ENCODE results near the gene AK1. TPM values are rescaled to one million over a fixed set of nuclear protein-coding genes. Genes with fewer than 3 reads are reported as not detected.

Gene AK1
- total RNA-seq, 2 experiments from 2014 or later: 19.5 to 21.6 TPM

DNA sequence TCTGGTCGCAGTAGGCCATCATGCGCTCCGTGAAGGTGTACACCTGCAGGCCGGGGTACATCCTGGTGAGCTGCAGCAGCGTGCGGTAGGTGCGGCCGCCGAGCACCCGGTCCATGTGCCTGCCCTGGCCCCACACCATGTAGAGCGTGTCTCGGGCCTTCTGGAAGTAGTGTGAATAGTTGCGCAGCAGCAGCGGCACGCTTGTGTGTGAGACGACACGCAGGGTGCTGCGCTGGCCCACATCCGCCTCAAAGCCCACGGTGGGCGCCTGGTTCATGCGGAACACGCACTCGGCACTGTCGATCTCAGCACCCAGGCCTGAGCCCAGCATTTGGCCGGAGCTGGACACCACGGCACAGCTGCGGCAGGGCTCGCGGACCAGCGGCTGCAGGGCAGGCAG is 34.8 kb upstream of the AK1 start:
- ChIA-PET CTCF (ENCODE audit: unreplicated experiment) (interaction anchor here (0.8 kb wide), 1 partner anchor 42 kb away, joined by 3 read pairs; no protein-coding TSS in a partner anchor), POLR2A (no interaction called here)
- TF ChIP-seq, protein P1, sequence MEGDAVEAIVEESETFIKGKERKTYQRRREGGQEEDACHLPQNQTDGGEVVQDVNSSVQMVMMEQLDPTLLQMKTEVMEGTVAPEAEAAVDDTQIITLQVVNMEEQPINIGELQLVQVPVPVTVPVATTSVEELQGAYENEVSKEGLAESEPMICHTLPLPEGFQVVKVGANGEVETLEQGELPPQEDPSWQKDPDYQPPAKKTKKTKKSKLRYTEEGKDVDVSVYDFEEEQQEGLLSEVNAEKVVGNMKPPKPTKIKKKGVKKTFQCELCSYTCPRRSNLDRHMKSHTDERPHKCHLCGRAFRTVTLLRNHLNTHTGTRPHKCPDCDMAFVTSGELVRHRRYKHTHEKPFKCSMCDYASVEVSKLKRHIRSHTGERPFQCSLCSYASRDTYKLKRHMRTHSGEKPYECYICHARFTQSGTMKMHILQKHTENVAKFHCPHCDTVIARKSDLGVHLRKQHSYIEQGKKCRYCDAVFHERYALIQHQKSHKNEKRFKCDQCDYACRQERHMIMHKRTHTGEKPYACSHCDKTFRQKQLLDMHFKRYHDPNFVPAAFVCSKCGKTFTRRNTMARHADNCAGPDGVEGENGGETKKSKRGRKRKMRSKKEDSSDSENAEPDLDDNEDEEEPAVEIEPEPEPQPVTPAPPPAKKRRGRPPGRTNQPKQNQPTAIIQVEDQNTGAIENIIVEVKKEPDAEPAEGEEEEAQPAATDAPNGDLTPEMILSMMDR (conservative IDR thresholded peaks at IDR 0.05; ENCODE audit: low read length): no peak
- no peak for TF ChIP-seq EZH2phosphoT487 (IDR thresholded peaks at IDR 0.05; ENCODE audit: borderline replicate concordance, low read depth, low read length)
- Histone ChIP-seq H4K20me1 (ENCODE audit: insufficient read depth, low read length) (0 out of 2 replicates have a peak, but pooled peaks cover 3% of the 10 kb centered on the region), H3K4me2 (ENCODE audit: low read length) (peak overlapping the region; percentile 57), H3K9me3 (ENCODE audit: low read length) (no peaks in the 10 kb centered on the region), H3K4me1 (ENCODE audit: insufficient read depth, low read length, poor library complexity, severe bottlenecking) (peaks cover 53% of the 10 kb centered on the region), H3K9me2 (ENCODE audit: insufficient read depth, low read length) (no peaks in the 10 kb centered on the region), H2AFZ (ENCODE audit: low read length) (no peak overlapping the region), H3K27ac (ENCODE audit: low read depth, low read length, poor library complexity, severe bottlenecking) (peak overlapping the region; percentile 65), H3K4me3 (ENCODE audit: low read depth, low read length, poor library complexity, severe bottlenecking) (peak overlapping the region; percentile 32), H3K36me3 (ENCODE audit: insufficient read depth, low read length) (peaks cover 81% of the 10 kb centered on the region), H3K79me2 (ENCODE audit: insufficient read depth, low read depth, low read length) (peaks cover 39% of the 10 kb centered on the region)
- intact Hi-C loops (cut with micrococcal nuclease; ENCODE audit: unreplicated experiment): no loop called here
- no peak for DNase-seq (ENCODE audit: low spot score)
- no TSS peak for BruUV-seq (replicated peaks)

DNA sequence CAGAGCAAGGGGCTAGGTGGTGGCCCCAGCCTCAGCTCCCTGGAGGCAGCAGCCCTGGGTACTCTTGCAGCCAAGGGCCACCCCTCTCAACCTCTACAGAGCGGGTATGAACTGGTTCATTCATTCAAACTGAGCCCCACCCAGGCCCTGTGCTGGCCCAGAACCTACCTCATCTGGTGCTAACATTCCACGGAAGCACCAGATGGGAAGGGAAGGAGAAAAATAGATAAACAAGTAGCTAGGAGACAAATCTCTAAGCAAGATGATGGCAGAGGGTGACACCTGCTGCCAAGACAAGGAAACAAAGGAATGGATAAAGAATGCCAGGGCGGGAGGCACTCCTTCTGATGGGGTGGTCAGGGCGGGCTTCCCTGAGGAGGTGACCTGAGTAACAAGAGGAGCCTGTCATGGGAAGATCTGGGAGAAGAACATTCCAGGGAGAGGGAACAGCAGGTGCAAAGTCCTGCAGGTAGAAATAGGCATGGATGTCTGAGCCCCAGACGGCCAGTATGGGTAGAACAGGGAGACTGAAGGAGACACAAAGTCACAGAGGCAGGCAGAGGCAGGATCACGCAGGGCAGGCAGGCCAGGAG is 33.2 kb upstream of the AK1 start:
- Histone ChIP-seq H3K79me2 (ENCODE audit: insufficient read depth, low read depth, low read length) (peaks cover 30% of the 10 kb centered on the region), H3K4me3 (ENCODE audit: low read depth, low read length, poor library complexity, severe bottlenecking) (peak overlapping the region; percentile 32), H2AFZ (ENCODE audit: low read length) (no peak overlapping the region), H3K36me3 (ENCODE audit: insufficient read depth, low read length) (peaks cover 76% of the 10 kb centered on the region), H3K27ac (ENCODE audit: low read depth, low read length, poor library complexity, severe bottlenecking) (peak overlapping the region; percentile 65), H3K4me1 (ENCODE audit: insufficient read depth, low read length, poor library complexity, severe bottlenecking) (peaks cover 68% of the 10 kb centered on the region), H3K4me2 (ENCODE audit: low read length) (peak overlapping the region; percentile 57), H3K9me3 (ENCODE audit: low read length) (no peaks in the 10 kb centered on the region), H4K20me1 (ENCODE audit: insufficient read depth, low read length) (0 out of 2 replicates have a peak, but pooled peaks cover 3% of the 10 kb centered on the region), H3K9me2 (ENCODE audit: insufficient read depth, low read length) (no peaks in the 10 kb centered on the region)
- intact Hi-C loops (cut with micrococcal nuclease; ENCODE audit: unreplicated experiment): no loop called here
- no peak for DNase-seq (ENCODE audit: low spot score)
- TF ChIP-seq EZH2phosphoT487 (IDR thresholded peaks at IDR 0.05; ENCODE audit: borderline replicate concordance, low read depth, low read length): no peak
- TF ChIP-seq, protein P1 (conservative IDR thresholded peaks at IDR 0.05; ENCODE audit: low read length): peak; percentile 62
- no TSS peak for BruUV-seq (replicated peaks)
- CTCF ChIA-PET (ENCODE audit: unreplicated experiment): interaction anchor here (1.0 kb wide), 1 partner anchor 11 kb away, joined by 3 read pairs; no protein-coding TSS in a partner anchor
- POLR2A ChIA-PET: no interaction called here

DNA sequence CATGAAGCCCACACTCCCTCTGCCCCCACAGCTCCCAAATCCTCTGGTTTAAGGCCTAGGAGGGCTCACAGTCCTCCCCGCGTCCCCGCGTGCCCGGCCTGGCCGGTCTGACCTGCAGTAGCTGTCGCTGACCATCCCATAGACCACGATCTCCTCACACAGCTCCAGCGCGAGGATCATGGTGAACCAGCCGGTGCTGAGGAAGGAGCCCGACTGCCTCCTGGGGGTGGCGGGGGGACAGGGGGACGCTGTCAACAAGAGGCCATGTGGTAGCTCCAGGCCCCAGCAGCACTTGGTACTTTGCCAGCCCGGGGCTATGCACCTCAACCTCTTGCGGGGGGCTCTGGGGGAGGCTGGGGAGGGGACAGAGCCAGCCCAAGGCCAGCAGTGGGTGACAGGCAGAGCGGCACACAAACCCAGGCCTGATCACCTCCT is 32.4 kb upstream of the AK1 start:
- CTCF ChIA-PET (ENCODE audit: unreplicated experiment): interaction anchor here (0.6 kb wide), 1 partner anchor 20 kb away, joined by 3 read pairs; no protein-coding TSS in a partner anchor
- Histone ChIP-seq H3K4me3 (ENCODE audit: low read depth, low read length, poor library complexity, severe bottlenecking) (no peak overlapping the region), H3K4me2 (ENCODE audit: low read length) (no peak overlapping the region), H3K27ac (ENCODE audit: low read depth, low read length, poor library complexity, severe bottlenecking) (no peak overlapping the region), H2AFZ (ENCODE audit: low read length) (no peak overlapping the region), H3K36me3 (ENCODE audit: insufficient read depth, low read length) (peaks cover 69% of the 10 kb centered on the region), H3K79me2 (ENCODE audit: insufficient read depth, low read depth, low read length) (peaks cover 23% of the 10 kb centered on the region), H3K9me3 (ENCODE audit: low read length) (no peaks in the 10 kb centered on the region), H4K20me1 (ENCODE audit: insufficient read depth, low read length) (0 out of 2 replicates have a peak, but pooled peaks cover 3% of the 10 kb centered on the region), H3K4me1 (ENCODE audit: insufficient read depth, low read length, poor library complexity, severe bottlenecking) (peaks cover 68% of the 10 kb centered on the region), H3K9me2 (ENCODE audit: insufficient read depth, low read length) (no peaks in the 10 kb centered on the region)
- no TSS peak for BruUV-seq (replicated peaks)
- no peak for DNase-seq (ENCODE audit: low spot score)
- intact Hi-C loops (cut with micrococcal nuclease; ENCODE audit: unreplicated experiment): loop anchor here (10.0 kb wide), 1 partner anchor 775 kb away; the partner anchor contains the start of gene SET
- POLR2A ChIA-PET: no interaction called here
- TF ChIP-seq, protein P1 (conservative IDR thresholded peaks at IDR 0.05; ENCODE audit: low read length): no peak
- no peak for TF ChIP-seq EZH2phosphoT487 (IDR thresholded peaks at IDR 0.05; ENCODE audit: borderline replicate concordance, low read depth, low read length)

Data from OCI-LY7 (cell line).